Endothelial cell (in vitro differentiated cells): Measurements from ENCODE around the gene LCE3A. TPM values are rescaled to one million over a fixed set of nuclear protein-coding genes. Genes with fewer than 3 reads are reported as not detected.
"Not testable (repeated sequence)": the region's sequence is repeated elsewhere in the genome, so short reads cannot be mapped to it uniquely, and the experiment has no call there.

Experiments used
- DNase-seq: peaks from one replicate; pipeline ENCODE4 v3.0.0; 2021; ENCODE audit warnings: low spot score
- H3K27ac Mint-ChIP-seq: one replicate; pipeline ENCODE4 v1.8.0; 2021; ENCODE audit warnings: mixed read lengths, inconsistent platforms; ENCODE audit not compliant: unreplicated experiment
- H3K27me3 Mint-ChIP-seq: one replicate; pipeline ENCODE4 v1.8.0; 2021; ENCODE audit warnings: mild to moderate bottlenecking, moderate library complexity, mixed read lengths, inconsistent platforms; ENCODE audit not compliant: unreplicated experiment
- H3K36me3 Mint-ChIP-seq: one replicate; pipeline ENCODE4 v1.8.0; 2021; ENCODE audit warnings: mild to moderate bottlenecking, low read depth, mixed read lengths, inconsistent platforms; ENCODE audit not compliant: unreplicated experiment
- H3K4me1 Mint-ChIP-seq: one replicate; pipeline ENCODE4 v1.8.0; 2021; ENCODE audit warnings: mild to moderate bottlenecking, mixed read lengths, inconsistent platforms; ENCODE audit not compliant: unreplicated experiment
- H3K4me3 Mint-ChIP-seq: one replicate; pipeline ENCODE4 v1.8.0; 2021; ENCODE audit warnings: mild to moderate bottlenecking, mixed read lengths, inconsistent platforms; ENCODE audit not compliant: unreplicated experiment
- H3K9me3 Mint-ChIP-seq: one replicate; pipeline ENCODE4 v1.8.0; 2021; ENCODE audit warnings: mixed read lengths, inconsistent platforms; ENCODE audit not compliant: unreplicated experiment
- long read RNA-seq: library from polyadenylated mRNA; unstranded; transcript quantifications from one replicate; pipeline ENCODE4 v2.0.0, GENCODE V29; 2020; ENCODE audit not compliant: unreplicated experiment
- total RNA-seq: library from RNA; stranded (reverse); fragmentation: NEBNext Ultra II Directional; extraction: Animal tissue kit (Norgen Biotek cat#: 25700); gene quantifications from one replicate; pipeline ENCODE4 v1.2.1, GENCODE V29; 2021; ENCODE audit not compliant: unreplicated experiment
- TF ChIP-seq, protein P1 (sequence below): fragments of 200-600 bp; sonication (generic); IDR thresholded peaks from one replicate; pipeline ENCODE4 v1.5.0; 2021; ENCODE audit warnings: antibody characterized with exemption; ENCODE audit not compliant: unreplicated experiment

LCE3A gene
- not detected for total RNA-seq
- long read RNA-seq, result 0 reads

- DNase-seq, result no peak
- Mint-ChIP-seq H3K4me1 (peaks cover 17% of the 10 kb centered on the region), H3K27ac (no peak within 1 kb of the TSS), H3K9me3 (peaks cover 13% of the 10 kb centered on the region), H3K4me3 (no peak within 1 kb of the TSS), H3K36me3 (peaks cover 7% of the 10 kb centered on the region), H3K27me3 (peaks cover 2% of the 10 kb centered on the region)
- TF ChIP-seq, protein P1, sequence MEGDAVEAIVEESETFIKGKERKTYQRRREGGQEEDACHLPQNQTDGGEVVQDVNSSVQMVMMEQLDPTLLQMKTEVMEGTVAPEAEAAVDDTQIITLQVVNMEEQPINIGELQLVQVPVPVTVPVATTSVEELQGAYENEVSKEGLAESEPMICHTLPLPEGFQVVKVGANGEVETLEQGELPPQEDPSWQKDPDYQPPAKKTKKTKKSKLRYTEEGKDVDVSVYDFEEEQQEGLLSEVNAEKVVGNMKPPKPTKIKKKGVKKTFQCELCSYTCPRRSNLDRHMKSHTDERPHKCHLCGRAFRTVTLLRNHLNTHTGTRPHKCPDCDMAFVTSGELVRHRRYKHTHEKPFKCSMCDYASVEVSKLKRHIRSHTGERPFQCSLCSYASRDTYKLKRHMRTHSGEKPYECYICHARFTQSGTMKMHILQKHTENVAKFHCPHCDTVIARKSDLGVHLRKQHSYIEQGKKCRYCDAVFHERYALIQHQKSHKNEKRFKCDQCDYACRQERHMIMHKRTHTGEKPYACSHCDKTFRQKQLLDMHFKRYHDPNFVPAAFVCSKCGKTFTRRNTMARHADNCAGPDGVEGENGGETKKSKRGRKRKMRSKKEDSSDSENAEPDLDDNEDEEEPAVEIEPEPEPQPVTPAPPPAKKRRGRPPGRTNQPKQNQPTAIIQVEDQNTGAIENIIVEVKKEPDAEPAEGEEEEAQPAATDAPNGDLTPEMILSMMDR, result no peak
Measured at GRCh38 chr1:152622803-152623202, at the start of gene LCE3A. Gene LCE3A, minus strand, starts transcription at chr1:152623103. Its CDS starts 0 bp downstream, at chr1:152623103.

- Mint-ChIP-seq H3K4me1 (no peaks in the 10 kb centered on the region), H3K27me3 (no peaks in the 10 kb centered on the region), H3K9me3 (no peaks in the 10 kb centered on the region), H3K27ac (no peak overlapping the region), H3K4me3 (no peak overlapping the region), H3K36me3 (no peaks in the 10 kb centered on the region)
- TF ChIP-seq, protein P1, result no peak
- no peak for DNase-seq
Measured at GRCh38 chr1:152667648-152668047, 44.7 kb upstream of the LCE3A start.

- H3K4me1 Mint-ChIP-seq, H3K9me3 Mint-ChIP-seq, H3K36me3 Mint-ChIP-seq, H3K4me3 Mint-ChIP-seq, H3K27me3 Mint-ChIP-seq, H3K27ac Mint-ChIP-seq, DNase-seq: not testable (repeated sequence)
Measured at GRCh38 chr1:152666171-152666570, 43.3 kb upstream of the LCE3A start.

DNA sequence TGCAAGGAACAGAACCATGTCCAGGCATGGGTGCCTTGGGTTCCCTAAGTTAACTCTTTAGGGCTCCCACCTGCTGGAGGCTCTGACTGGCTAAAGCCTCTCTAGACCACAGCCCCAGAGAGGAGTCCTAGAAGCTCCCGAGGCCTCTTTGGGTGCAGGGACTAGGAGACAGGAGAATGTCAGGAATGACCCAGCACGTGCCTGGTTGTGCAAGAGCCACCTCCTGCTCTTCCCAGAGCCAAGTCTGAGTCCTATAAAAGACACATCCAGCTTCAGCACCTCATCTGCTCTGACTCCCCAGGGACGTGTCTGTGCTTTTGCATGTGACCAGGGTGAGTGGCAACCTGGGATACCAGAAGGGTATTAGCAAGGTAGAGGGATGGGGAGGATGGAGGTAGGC lies 40.2 kb upstream of the LCE3A start, which contains the start of gene LCE2D:
Gene LCE2D (plus strand): TSS at position 283 of the 400 bp plus-strand sequence. CDS start 726 bp downstream, outside the sequence.
- no peaks in the 10 kb centered on the region for H3K36me3 Mint-ChIP-seq
- no peak for DNase-seq
- no peak within 1 kb of the TSS for H3K4me3 Mint-ChIP-seq
- H3K27me3 Mint-ChIP-seq, result peaks cover 1% of the 10 kb centered on the region
- H3K9me3 Mint-ChIP-seq, result no peaks in the 10 kb centered on the region
- no peaks in the 10 kb centered on the region for H3K4me1 Mint-ChIP-seq
- TF ChIP-seq, protein P1, result no peak
- H3K27ac Mint-ChIP-seq, result no peak within 1 kb of the TSS

- H3K27me3 Mint-ChIP-seq, result peaks cover 1% of the 10 kb centered on the region
- H3K9me3 Mint-ChIP-seq, result no peaks in the 10 kb centered on the region
- TF ChIP-seq, protein P1, result no peak
- no peak overlapping the region for H3K27ac Mint-ChIP-seq
- H3K36me3 Mint-ChIP-seq, result no peaks in the 10 kb centered on the region
- H3K4me1 Mint-ChIP-seq, result peaks cover 2% of the 10 kb centered on the region
- no peak for DNase-seq
- H3K4me3 Mint-ChIP-seq, result no peak overlapping the region
Measured at GRCh38 chr1:152658649-152659048, 35.7 kb upstream of the LCE3A start.
